ENCODE measurements around the gene GDPD3. TPM values are rescaled to one million over a fixed set of nuclear protein-coding genes. Genes with fewer than 3 reads are reported as not detected.

GDPD3 gene
- total RNA-seq, 1 donor from 2014 or later = 2.2 TPM

DNA sequence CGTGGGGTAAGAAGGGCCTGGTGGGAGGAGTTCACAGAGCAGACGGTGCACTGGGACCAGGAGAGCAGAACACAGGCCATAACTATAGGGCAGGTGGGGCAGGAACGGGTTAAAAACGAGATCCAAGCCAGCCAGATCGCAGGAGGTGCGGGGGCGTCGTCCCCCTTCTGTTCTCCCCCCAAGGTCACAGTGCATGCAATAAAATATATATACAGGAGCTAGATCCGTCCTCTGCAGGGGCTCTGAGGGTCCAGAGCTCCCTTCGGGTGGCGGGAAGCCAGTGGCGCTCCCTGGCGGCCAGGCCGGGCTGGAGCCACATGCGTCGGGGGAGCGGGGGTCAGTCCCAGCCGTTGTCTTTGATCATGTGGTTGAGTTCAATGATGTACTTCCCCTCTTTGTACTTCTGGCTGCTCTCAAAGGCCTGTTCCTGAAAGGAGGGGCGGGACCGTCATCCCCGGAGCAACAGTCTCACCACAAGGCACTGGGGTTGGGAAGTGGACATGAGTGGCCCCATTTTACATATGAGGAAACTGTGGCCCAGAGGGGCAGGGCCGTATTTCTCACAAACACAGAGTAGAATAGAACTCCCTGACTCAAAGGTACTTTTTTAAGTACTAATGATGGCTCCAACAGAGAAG is 20.8 kb downstream of the GDPD3 start:
- peak overlapping the region; percentile 71 for H3K27ac Mint-ChIP-seq (ENCODE audit: unreplicated experiment)
- H3K4me1 Mint-ChIP-seq (ENCODE audit: low read depth) = peaks cover 48% of the 10 kb centered on the region
- H3K36me3 Mint-ChIP-seq (ENCODE audit: low read depth) = no peaks in the 10 kb centered on the region
- H3K9me3 Mint-ChIP-seq (ENCODE audit: low read depth) = peaks cover under 1% of the 10 kb centered on the region
- TF ChIP-seq, protein P1, sequence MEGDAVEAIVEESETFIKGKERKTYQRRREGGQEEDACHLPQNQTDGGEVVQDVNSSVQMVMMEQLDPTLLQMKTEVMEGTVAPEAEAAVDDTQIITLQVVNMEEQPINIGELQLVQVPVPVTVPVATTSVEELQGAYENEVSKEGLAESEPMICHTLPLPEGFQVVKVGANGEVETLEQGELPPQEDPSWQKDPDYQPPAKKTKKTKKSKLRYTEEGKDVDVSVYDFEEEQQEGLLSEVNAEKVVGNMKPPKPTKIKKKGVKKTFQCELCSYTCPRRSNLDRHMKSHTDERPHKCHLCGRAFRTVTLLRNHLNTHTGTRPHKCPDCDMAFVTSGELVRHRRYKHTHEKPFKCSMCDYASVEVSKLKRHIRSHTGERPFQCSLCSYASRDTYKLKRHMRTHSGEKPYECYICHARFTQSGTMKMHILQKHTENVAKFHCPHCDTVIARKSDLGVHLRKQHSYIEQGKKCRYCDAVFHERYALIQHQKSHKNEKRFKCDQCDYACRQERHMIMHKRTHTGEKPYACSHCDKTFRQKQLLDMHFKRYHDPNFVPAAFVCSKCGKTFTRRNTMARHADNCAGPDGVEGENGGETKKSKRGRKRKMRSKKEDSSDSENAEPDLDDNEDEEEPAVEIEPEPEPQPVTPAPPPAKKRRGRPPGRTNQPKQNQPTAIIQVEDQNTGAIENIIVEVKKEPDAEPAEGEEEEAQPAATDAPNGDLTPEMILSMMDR (IDR thresholded peaks at IDR 0.05) = peak; percentile 36
- DNase-seq (ENCODE audit: low spot score) = no peak
- H3K4me3 Mint-ChIP-seq (ENCODE audit: unreplicated experiment) = peak overlapping the region; percentile 80
- H3K27me3 Mint-ChIP-seq (ENCODE audit: low read depth) = no peaks in the 10 kb centered on the region

DNA sequence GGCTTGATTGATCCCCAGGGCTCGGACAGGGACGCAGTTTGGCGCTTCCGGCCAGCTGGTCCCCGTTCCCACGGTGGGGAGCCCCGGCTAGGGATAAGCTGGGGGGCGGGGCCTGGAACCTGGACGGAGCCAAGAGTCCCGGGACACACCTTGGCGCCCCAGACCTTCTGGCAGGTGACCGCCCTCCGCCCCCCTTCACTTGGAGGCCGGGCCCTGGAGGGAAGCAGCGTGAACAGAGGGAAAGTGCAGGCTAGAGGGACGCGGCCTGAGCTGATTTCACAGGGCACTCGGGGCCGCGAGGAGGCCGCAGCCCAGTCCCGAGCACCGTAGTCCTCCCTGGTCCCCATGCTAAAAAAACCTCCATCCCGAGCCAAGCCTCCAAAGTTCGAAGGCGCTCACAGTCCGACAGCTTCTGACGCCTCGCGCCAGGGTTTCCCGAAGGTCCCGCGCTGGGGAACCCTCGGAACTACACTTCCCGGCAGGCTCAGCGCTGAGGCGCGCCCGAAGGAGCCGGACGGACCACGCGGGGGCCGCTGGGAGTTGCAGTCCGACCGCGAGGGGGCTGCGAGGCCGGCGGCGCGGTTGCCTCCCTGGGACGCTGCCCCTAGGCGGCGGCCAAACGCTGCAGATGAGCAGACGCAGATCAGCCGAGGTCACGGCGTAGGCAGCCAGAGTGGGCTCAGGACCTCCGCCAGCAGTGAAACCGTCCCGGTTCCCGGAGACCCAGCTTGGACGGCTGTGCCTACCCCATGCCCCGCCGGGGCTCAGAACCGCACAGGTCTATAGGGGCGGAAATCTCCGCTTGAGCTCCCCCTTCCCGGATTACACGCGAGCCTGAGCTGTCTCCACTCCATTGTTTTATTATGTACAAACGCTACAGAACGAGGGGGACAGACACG is 21.6 kb downstream of the GDPD3 start, which contains the start of gene TBX6:
Gene TBX6 (minus strand): TSS at position 451 of the 899 bp plus-strand sequence. CDS start 731 bp downstream, outside the sequence.
- no peak for DNase-seq (ENCODE audit: low spot score)
- Mint-ChIP-seq H3K4me1 (ENCODE audit: low read depth) (peaks cover 46% of the 10 kb centered on the region), H3K27me3 (ENCODE audit: low read depth) (no peaks in the 10 kb centered on the region), H3K27ac (ENCODE audit: unreplicated experiment) (peak within 1 kb of the TSS; percentile 86), H3K9me3 (ENCODE audit: low read depth) (no peaks in the 10 kb centered on the region), H3K36me3 (ENCODE audit: low read depth) (no peaks in the 10 kb centered on the region), H3K4me3 (ENCODE audit: unreplicated experiment) (peak within 1 kb of the TSS; percentile 80)
- TF ChIP-seq, protein P1 (IDR thresholded peaks at IDR 0.05) = peak; percentile 81

DNA sequence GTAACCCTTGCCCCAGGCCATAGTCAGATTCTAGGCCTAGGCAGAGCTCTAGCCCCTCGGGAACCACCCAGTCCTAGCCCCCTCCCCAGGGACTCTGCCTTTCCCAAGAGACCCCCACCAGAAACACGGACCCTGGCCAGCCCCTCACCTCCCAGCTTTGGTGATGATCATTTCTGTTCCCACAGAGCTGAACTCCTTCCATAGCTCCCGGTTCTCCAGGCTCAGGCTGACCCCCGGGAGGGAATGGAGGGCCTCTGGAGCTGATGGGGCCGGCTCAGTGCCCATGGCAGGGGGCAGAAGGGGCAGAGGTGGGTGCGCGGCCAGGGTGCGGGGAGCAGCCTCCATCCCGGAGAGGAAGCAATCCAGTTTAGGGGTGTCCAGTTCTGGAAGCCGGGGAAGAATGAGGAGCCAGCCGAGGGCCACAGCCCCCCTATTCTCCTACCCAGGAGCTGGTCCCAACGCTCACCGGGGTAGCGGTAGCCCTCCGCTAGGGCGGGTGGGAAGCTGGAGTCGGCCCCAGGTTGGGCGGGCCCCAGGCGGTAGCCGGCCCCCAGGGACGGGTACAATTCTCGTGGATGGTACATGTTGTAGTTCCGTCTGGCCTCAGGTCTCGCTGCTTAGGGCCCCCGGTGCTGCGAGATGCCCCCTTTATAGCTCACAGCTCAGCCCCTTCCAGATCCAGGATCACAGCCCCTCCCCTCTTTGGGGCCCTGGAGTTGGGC is 22.6 kb downstream of the GDPD3 start:
- TF ChIP-seq, protein P1 (IDR thresholded peaks at IDR 0.05) = no peak
- Mint-ChIP-seq H3K9me3 (ENCODE audit: low read depth) (no peaks in the 10 kb centered on the region), H3K4me1 (ENCODE audit: low read depth) (peaks cover 41% of the 10 kb centered on the region), H3K4me3 (ENCODE audit: unreplicated experiment) (no peak overlapping the region), H3K27me3 (ENCODE audit: low read depth) (no peaks in the 10 kb centered on the region), H3K27ac (ENCODE audit: unreplicated experiment) (no peak overlapping the region), H3K36me3 (ENCODE audit: low read depth) (no peaks in the 10 kb centered on the region)
- no peak for DNase-seq (ENCODE audit: low spot score)

DNA sequence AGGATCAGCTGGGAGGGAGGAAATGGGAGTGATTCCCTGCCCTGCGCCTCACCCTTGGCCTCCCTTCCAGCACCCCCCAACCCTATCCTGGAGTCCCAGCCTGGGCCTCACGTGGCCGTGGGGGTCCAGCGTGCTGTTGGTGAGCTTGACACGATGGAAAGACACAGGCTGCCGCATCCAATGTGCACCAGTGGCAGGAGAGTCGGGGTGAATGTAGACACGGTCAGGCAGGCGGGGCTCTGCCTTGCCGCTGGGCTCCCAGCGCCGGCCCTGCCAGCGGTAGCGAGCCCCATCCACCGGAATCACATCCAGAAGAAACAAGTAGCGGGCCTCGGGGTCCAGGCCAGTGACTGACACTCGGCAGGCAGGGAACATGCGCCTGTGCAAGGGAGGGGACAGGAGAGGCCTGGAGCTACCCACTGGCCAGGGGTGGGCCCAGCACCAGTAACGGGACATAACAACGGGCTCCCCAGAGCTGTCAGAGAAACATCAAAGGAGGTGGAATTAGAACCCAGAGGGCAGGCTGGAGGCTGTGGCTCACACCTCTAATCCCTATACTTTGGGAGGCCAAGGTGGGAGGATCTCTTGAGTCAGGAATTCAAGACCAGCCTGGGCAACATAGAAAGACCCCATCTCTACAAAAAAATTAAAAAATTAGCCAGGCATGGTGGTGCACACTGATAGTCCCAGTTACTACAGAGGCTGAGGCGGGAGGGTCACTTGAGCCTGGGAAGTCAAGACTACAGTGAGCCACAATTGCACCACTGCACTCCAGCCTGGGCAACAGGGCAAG is 24.3 kb downstream of the GDPD3 start:
- H3K27me3 Mint-ChIP-seq (ENCODE audit: low read depth) = no peaks in the 10 kb centered on the region
- H3K36me3 Mint-ChIP-seq (ENCODE audit: low read depth) = no peaks in the 10 kb centered on the region
- DNase-seq (ENCODE audit: low spot score) = peak; percentile 84
- TF ChIP-seq, protein P1 (IDR thresholded peaks at IDR 0.05) = no peak
- H3K9me3 Mint-ChIP-seq (ENCODE audit: low read depth) = no peaks in the 10 kb centered on the region
- H3K27ac Mint-ChIP-seq (ENCODE audit: unreplicated experiment) = peak overlapping the region; percentile 79
- no peak overlapping the region for H3K4me3 Mint-ChIP-seq (ENCODE audit: unreplicated experiment)
- H3K4me1 Mint-ChIP-seq (ENCODE audit: low read depth) = peaks cover 29% of the 10 kb centered on the region
